SK-N-MC (cell line): Measurements from ENCODE around the gene FAM185A.
A peak's percentile ranks its signal among the peaks of the same experiment; 100 is the strongest.
"Not testable (repeated sequence)": the region's sequence is repeated elsewhere in the genome, so short reads cannot be mapped to it uniquely, and the experiment has no call there.

Experiments used
- DNase-seq: peaks from one replicate; pipeline ENCODE4 v3.0.0-alpha.2; 2011; ENCODE audit warnings: low read depth, low spot score
- H3K27ac ChIP-seq: fragments of 200-600 bp; sonication (generic); 2 replicates; pipeline ENCODE4 v1.5.1; 2016; ENCODE audit warnings: mixed run types
- H3K36me3 ChIP-seq: fragments of 200-600 bp; sonication (generic); 2 replicates; pipeline ENCODE4 v1.6.1; 2017; ENCODE audit warnings: antibody characterized with exemption, low read length, mixed read lengths; ENCODE audit not compliant: insufficient read depth
- H3K4me3 ChIP-seq: fragments of 200-600 bp; sonication (generic); 2 replicates; pipeline ENCODE4 v1.5.1; 2016
- H3K9ac ChIP-seq: fragments of 200-600 bp; sonication (generic); 2 replicates; pipeline ENCODE4 v1.8.0; 2017; ENCODE audit warnings: mixed run types, mixed read lengths; ENCODE audit not compliant: insufficient read length
- H3K9me3 ChIP-seq: fragments of 200-600 bp; sonication (generic); 2 replicates; pipeline ENCODE4 v1.6.1; 2017; ENCODE audit warnings: low read depth, mild to moderate bottlenecking, antibody characterized with exemption, low read length, moderate library complexity, mixed read lengths
- EZH2 ChIP-seq: fragments of 200-600 bp; sonication (generic); IDR thresholded peaks from one replicate; pipeline ENCODE4 v1.6.1; 2017; ENCODE audit warnings: antibody characterized with exemption
- FOXP2 ChIP-seq: optimal IDR thresholded peaks from 2 replicates; pipeline ENCODE3; 2011; ENCODE audit warnings: mild to moderate bottlenecking, moderate library complexity; ENCODE audit not compliant: insufficient read depth; ENCODE audit errors: extremely low read length, control extremely low read depth
- POLR2AphosphoS5 ChIP-seq: IDR thresholded peaks from 2 replicates; pipeline ENCODE4 v1.6.1; 2012; ENCODE audit warnings: mild to moderate bottlenecking, low read depth, low read length, borderline replicate concordance

Gene FAM185A

GRCh38 chr7:102836191-102836919 lies 87.6 kb downstream of the FAM185A start:
- peak overlapping the region; percentile 65 for H3K4me3 ChIP-seq

GRCh38 chr7:102836977-102837376 lies 88.2 kb downstream of the FAM185A start:
- H3K36me3 ChIP-seq: no peaks in the 10 kb centered on the region
- peak overlapping the region; percentile 71 for H3K9ac ChIP-seq
- H3K4me3 ChIP-seq: peak overlapping the region; percentile 65
- H3K9me3 ChIP-seq: no peaks in the 10 kb centered on the region
- H3K27ac ChIP-seq: peak overlapping the region; percentile 99
- no peak for DNase-seq
- no peak for TF ChIP-seq POLR2AphosphoS5
- no peak for TF ChIP-seq FOXP2
- TF ChIP-seq EZH2: no peak

More at GRCh38 chr7:102836191-102836919, 87.6 kb downstream of the FAM185A start:
- Histone ChIP-seq H3K9me3 (no peaks in the 10 kb centered on the region), H3K9ac (peak overlapping the region; percentile 71), H3K36me3 (no peaks in the 10 kb centered on the region), H3K27ac (peak overlapping the region; percentile 99)
- peak; percentile 89 for DNase-seq
- TF ChIP-seq POLR2AphosphoS5 (peak; percentile 48; the same call in 1 of the 2 replicates), EZH2 (no peak)

- TF ChIP-seq EZH2 (no peak), FOXP2 (no peak), POLR2AphosphoS5 (peak; percentile 50; the same call in 1 of the 2 replicates)
- no peak overlapping the region; the same call in 1 of the 2 replicates for H3K4me3 ChIP-seq
- no peak overlapping the region for H3K9ac ChIP-seq
- no peaks in the 10 kb centered on the region for H3K36me3 ChIP-seq
- H3K27ac ChIP-seq: peak overlapping the region; percentile 99
- no peaks in the 10 kb centered on the region for H3K9me3 ChIP-seq
- peak; percentile 81 for DNase-seq
Measured at GRCh38 chr7:102837802-102838201, 89.0 kb downstream of the FAM185A start.

- H3K36me3 ChIP-seq, H3K9me3 ChIP-seq, H3K27ac ChIP-seq, H3K9ac ChIP-seq, DNase-seq, H3K4me3 ChIP-seq: not testable (repeated sequence)
Measured at GRCh38 chr7:102838572-102839101, 89.8 kb downstream of the FAM185A start.

GRCh38 chr7:102840404-102840803 lies 91.6 kb downstream of the FAM185A start:
- no peak for TF ChIP-seq POLR2AphosphoS5
- TF ChIP-seq EZH2: no peak
- no peak for TF ChIP-seq FOXP2
- Histone ChIP-seq H3K9ac (no peak overlapping the region), H3K36me3 (no peaks in the 10 kb centered on the region), H3K27ac (peak overlapping the region; percentile 32; the same call in 1 of the 2 replicates), H3K9me3 (no peaks in the 10 kb centered on the region), H3K4me3 (no peak overlapping the region)
- DNase-seq: no peak

- no peak for DNase-seq
- Histone ChIP-seq H3K36me3 (no peaks in the 10 kb centered on the region), H3K27ac (peak overlapping the region; percentile 61; the same call in 1 of the 2 replicates), H3K9ac (no peak overlapping the region), H3K9me3 (no peaks in the 10 kb centered on the region), H3K4me3 (no peak overlapping the region)
- TF ChIP-seq POLR2AphosphoS5 (no peak), FOXP2 (no peak), EZH2 (no peak)
Measured at GRCh38 chr7:102841290-102841689, 92.5 kb downstream of the FAM185A start.

- no peak for TF ChIP-seq FOXP2
- TF ChIP-seq EZH2: no peak
- no peak for TF ChIP-seq POLR2AphosphoS5
- no peak overlapping the region for H3K9ac ChIP-seq
- DNase-seq: no peak
- no peak overlapping the region for H3K4me3 ChIP-seq
- no peaks in the 10 kb centered on the region for H3K36me3 ChIP-seq
- no peaks in the 10 kb centered on the region for H3K9me3 ChIP-seq
- no peak overlapping the region for H3K27ac ChIP-seq
Measured at GRCh38 chr7:102842284-102842683, 93.5 kb downstream of the FAM185A start.

GRCh38 chr7:102843850-102844249 lies 95.1 kb downstream of the FAM185A start:
- Histone ChIP-seq H3K9ac (no peak overlapping the region), H3K4me3 (no peak overlapping the region), H3K36me3 (no peaks in the 10 kb centered on the region), H3K27ac (peak overlapping the region; percentile 52; the same call in 1 of the 2 replicates), H3K9me3 (no peaks in the 10 kb centered on the region)
- no peak for DNase-seq
- TF ChIP-seq POLR2AphosphoS5 (no peak), FOXP2 (no peak), EZH2 (no peak)
